Left lung (tissue), 10 donors: Measurements from ENCODE around the gene LCOR. TPM values are rescaled to one million over a fixed set of nuclear protein-coding genes. Genes with fewer than 3 reads are reported as not detected.
A peak's percentile ranks its signal among the peaks of the same experiment; 100 is the strongest.
"Not testable (repeated sequence)": the region's sequence is repeated elsewhere in the genome, so short reads cannot be mapped to it uniquely, and the experiment has no call there.

Experiments
- ATAC-seq: fragments of 200-7000 bp; cut with Tn5 transposase; one replicate; pipeline ENCODE4 v1.9.1; 2020; ENCODE audit warnings: moderate library complexity
- DNase-seq, 4 donors: peaks; one replicate each; pipeline ENCODE4 v3.0.0-alpha.2; 2013 to 2020
- H3K27ac ChIP-seq, 2 donors: fragments of 200-600 bp; sonication (generic) in 1 of 2; one replicate each; pipeline versions ENCODE4 v1.5.0 to v1.8.0; 2020 to 2021
- H3K27me3 ChIP-seq, 2 donors: fragments of 200-600 bp; sonication (generic) in 1 of 2; one replicate each; pipeline versions ENCODE4 v1.5.0 to v1.8.0; 2020 to 2021
- H3K36me3 ChIP-seq, 2 donors: fragments of 200-600 bp; sonication (generic) in 1 of 2; one replicate each; pipeline versions ENCODE4 v1.5.0 to v1.8.0; 2020 to 2021
- H3K4me1 ChIP-seq, 2 donors: fragments of 200-600 bp; one replicate each; pipeline ENCODE4 v1.8.0; 2021
- H3K4me3 ChIP-seq, 2 donors: fragments of 200-600 bp; sonication (generic) in 1 of 2; one replicate each; pipeline versions ENCODE4 v1.5.0 to v1.8.0; 2020 to 2021; ENCODE audit warnings: mild to moderate bottlenecking in 1 of 2
- H3K9me3 ChIP-seq, 2 donors: fragments of 200-600 bp; sonication (generic) in 1 of 2; one replicate each; pipeline versions ENCODE4 v1.5.0 to v1.8.0; 2020 to 2021
- intact Hi-C, 2 donors: fragments of 100-400 bp; cut with DNase I; formaldehyde crosslinking; loops; one replicate each; pipeline versions ENCODE4 v1.11.2 to v1.14.2; 2022
- polyA plus RNA-seq, 6 donors: library from polyadenylated mRNA; unstranded; fragments of 120-200 nt; gene quantifications; one replicate each; pipeline ENCODE4 v1.2.1, GENCODE V29; 2013; ENCODE audit not compliant: insufficient read length in 6 of 6
- total RNA-seq, 2 donors: library from RNA; stranded (reverse); fragmentation: NEBNext Ultra II Directional; extraction: Animal tissue kit (Norgen Biotek cat#: 25700); gene quantifications; one replicate each; pipeline ENCODE4 v1.2.1, GENCODE V29; 2021
- TF ChIP-seq, protein P1 (sequence below), 2 donors: fragments of 200-600 bp; sonication (generic) in 1 of 2; IDR thresholded peaks; one replicate each; pipeline versions ENCODE4 v1.5.0 to v1.8.0; 2021; ENCODE audit warnings: antibody characterized with exemption in 2 of 2
- donor health status: DM: no; HTN: yes; CAD: no.
- donor health status: DM: no; HTN: no; CAD: no.

LCOR gene
- total and polyA plus RNA-seq, 8 donors: 20.8 to 29.6 (median 22.9) TPM

DNA sequence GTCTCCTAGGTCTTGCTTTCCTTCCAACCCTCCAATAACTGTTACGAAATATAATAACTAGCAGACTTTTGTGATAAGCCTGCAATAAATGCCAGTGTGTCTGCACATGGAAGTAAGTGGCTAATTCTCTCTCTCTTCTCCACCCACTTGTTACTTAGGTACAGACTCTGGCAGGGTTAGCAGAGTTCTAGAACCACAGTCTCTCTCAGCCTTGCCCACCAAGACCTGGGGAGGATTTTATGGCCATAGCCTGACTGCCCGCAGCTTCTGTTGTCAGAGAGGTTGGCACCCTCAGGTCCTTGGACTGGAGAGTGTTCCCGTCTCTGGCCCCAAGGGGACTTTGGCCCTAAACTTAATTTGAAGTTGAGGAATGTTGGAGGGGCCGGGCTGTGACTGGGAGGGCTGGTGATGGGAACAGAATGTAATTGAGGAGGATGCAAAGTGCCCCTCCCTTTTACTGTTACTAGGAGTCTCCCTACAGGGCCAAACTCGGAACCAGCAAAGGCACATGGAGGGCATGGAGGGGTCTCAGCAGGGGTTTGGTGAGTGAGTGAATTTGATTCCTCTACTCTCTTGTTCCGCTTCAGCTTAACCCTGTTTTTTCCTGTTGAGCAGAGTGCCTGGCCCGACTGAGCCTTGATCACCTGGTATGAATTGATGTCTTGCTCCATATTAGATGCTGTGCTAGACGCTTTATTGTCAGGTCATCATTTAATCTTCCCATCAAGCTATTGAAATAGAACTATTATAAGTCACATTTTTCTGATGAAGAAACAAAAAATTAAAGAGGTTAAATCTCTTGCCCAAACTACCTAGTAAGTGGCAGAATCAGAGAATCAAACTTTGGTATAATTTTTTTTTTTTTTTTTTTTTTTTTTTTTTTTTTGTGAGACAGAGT, 37.0 kb upstream of the LCOR start:
- Histone ChIP-seq H3K27ac (no peak overlapping the region), H3K4me1 (no peaks in the 10 kb centered on the region)
- no peak for ATAC-seq

DNA sequence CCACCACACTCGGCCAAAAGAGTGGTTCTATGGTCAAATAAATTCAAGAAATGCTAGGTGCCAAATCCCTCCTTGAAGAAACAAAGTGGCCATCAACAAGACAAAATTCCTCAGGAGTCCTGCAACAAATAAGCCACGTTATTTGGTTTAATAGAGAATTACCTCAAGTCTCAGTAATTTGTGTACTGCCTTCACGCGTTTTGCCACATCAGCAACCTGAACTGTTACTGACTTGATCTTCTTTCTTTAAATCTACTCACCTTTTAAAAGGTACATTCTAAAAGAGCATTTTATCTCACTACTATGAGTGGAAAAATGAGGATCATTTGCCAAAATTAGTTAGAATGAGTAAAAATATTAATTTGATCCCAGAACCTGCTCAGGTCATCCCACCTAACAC, 34.6 kb upstream of the LCOR start:
- H3K9me3 ChIP-seq: no peaks in the 10 kb centered on the region
- no peak overlapping the region for H3K4me3 ChIP-seq
- no peak overlapping the region for H3K27ac ChIP-seq
- H3K36me3 ChIP-seq: no peaks in the 10 kb centered on the region
- intact Hi-C loops: no loop called here
- DNase-seq: no peak
- no peaks in the 10 kb centered on the region for H3K4me1 ChIP-seq
- ATAC-seq: no peak
- no peaks in the 10 kb centered on the region for H3K27me3 ChIP-seq
- TF ChIP-seq, protein P1, sequence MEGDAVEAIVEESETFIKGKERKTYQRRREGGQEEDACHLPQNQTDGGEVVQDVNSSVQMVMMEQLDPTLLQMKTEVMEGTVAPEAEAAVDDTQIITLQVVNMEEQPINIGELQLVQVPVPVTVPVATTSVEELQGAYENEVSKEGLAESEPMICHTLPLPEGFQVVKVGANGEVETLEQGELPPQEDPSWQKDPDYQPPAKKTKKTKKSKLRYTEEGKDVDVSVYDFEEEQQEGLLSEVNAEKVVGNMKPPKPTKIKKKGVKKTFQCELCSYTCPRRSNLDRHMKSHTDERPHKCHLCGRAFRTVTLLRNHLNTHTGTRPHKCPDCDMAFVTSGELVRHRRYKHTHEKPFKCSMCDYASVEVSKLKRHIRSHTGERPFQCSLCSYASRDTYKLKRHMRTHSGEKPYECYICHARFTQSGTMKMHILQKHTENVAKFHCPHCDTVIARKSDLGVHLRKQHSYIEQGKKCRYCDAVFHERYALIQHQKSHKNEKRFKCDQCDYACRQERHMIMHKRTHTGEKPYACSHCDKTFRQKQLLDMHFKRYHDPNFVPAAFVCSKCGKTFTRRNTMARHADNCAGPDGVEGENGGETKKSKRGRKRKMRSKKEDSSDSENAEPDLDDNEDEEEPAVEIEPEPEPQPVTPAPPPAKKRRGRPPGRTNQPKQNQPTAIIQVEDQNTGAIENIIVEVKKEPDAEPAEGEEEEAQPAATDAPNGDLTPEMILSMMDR (IDR thresholded peaks at IDR 0.05): no peak

More for the DNA sequence above, 37.0 kb upstream of the LCOR start:
- Histone ChIP-seq H3K9me3 (no peaks in the 10 kb centered on the region), H3K4me3 (no peak overlapping the region), H3K36me3 (no peaks in the 10 kb centered on the region), H3K27me3 (peaks cover 0 to 7% of the 10 kb centered on the region in 2 donors)
- TF ChIP-seq, protein P1 (IDR thresholded peaks at IDR 0.05): no peak
- no peak for DNase-seq
- intact Hi-C loops: no loop called here

DNA sequence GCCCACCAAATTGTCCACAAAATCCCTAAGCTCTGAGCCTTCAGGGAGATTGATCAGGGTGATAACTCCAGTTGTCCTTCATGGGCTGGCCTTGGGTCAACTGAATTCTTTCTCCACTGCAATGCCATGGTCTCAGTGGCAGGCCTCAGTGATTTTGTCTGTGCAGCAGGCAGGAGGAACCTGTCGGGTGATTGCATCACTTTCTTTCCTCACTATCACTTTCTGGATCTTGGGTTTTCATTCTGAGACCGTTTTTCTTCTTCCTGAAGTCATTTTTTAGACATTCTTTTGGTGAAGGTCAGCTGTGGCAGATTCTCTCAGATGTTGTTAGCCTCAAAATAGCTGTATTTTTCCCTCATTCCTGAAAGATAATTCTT, 28.8 kb upstream of the LCOR start:
- ATAC-seq: no peak

DNA sequence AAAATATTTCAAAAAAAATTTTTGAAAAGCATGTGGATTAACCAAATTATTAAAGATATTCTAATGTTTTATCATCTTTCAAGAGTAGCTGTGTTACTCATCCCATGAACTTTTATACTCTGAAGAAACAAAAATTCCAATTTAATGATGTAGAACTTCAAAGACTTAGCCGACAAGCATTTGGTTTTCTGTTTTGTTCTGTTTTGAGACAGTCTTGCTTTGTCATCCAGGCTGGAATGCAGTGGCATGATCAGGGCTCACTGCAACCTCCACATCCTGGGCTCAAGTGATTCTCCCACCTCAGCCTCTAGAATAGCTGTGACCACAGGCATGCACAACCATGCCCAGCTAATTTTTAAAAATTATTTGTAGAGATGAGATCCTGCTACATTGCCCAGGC, 17.8 kb upstream of the LCOR start:
- Histone ChIP-seq H3K4me1 (no peaks in the 10 kb centered on the region), H3K27me3 (no peaks in the 10 kb centered on the region), H3K27ac (no peak overlapping the region), H3K36me3 (no peaks in the 10 kb centered on the region), H3K4me3 (no peak overlapping the region), H3K9me3 (no peaks in the 10 kb centered on the region)
- TF ChIP-seq, protein P1 (IDR thresholded peaks at IDR 0.05): no peak
- intact Hi-C loops: no loop called here
- ATAC-seq (peak; percentile 12), DNase-seq (no peak)

More for the DNA sequence above, 28.8 kb upstream of the LCOR start:
- H3K36me3 ChIP-seq: no peaks in the 10 kb centered on the region
- H3K27me3 ChIP-seq: peaks cover 0 to 6% of the 10 kb centered on the region in 2 donors
- H3K4me1 ChIP-seq: no peaks in the 10 kb centered on the region
- H3K27ac ChIP-seq: no peak overlapping the region
- H3K9me3 ChIP-seq: no peaks in the 10 kb centered on the region
- TF ChIP-seq, protein P1 (IDR thresholded peaks at IDR 0.05): no peak
- DNase-seq: no peak
- intact Hi-C loops: no loop called here
- no peak overlapping the region for H3K4me3 ChIP-seq

DNA sequence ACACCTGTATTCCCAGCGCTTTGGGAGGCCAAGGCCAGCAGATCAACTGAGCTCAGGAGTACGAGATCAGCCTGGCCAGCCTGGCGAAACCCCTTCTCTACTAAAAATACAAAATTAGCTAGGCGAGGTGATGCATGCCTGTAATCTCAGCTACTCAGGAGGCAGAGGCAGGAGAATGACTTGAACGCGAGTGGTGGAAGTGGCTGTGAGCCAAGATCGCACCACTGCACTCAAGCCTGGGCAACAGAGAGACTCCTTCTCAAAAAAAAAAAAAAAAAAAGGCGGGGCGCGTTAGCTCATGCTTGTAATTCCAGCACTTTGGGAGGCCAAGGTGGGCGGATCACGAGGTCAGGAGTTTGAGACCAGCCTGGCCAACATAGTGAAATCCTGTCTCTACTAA, 13.1 kb upstream of the LCOR start:
- H3K27ac ChIP-seq, ATAC-seq, H3K4me1 ChIP-seq, H3K27me3 ChIP-seq, H3K36me3 ChIP-seq, H3K9me3 ChIP-seq, intact Hi-C loops, DNase-seq, H3K4me3 ChIP-seq: not testable (repeated sequence)
